SK-MEL-5 (cell line): ENCODE results near the gene LOXL1. TPM values are rescaled to one million over a fixed set of nuclear protein-coding genes. Genes with fewer than 3 reads are reported as not detected.
A peak's percentile ranks its signal among the peaks of the same experiment; 100 is the strongest.
"Not testable (repeated sequence)": the region's sequence is repeated elsewhere in the genome, so short reads cannot be mapped to it uniquely, and the experiment has no call there.

Experiments
- DNase-seq: peaks from one replicate; pipeline ENCODE4 v3.0.0-alpha.2; 2016; ENCODE audit warnings: low read depth, low spot score
- in situ Hi-C: cut with HindIII; loops from 2 replicates; pipeline ENCODE4 v1.10.0; 2016; ENCODE audit warnings: low sequenced_read_pairs, high pct_unique_total_duplicates, low pct_unique_long_range_greater_than_20kb
- total RNA-seq: library from RNA; depleted of rRNA; stranded (reverse); fragments of >200 nt; shearing (Covaris generic); gene quantifications from 2 replicates; pipeline ENCODE4 v1.2.3, GENCODE V29; 2014

The LOXL1 gene
- total RNA-seq, 1 experiment from 2014 or later = 0.32 TPM

DNA sequence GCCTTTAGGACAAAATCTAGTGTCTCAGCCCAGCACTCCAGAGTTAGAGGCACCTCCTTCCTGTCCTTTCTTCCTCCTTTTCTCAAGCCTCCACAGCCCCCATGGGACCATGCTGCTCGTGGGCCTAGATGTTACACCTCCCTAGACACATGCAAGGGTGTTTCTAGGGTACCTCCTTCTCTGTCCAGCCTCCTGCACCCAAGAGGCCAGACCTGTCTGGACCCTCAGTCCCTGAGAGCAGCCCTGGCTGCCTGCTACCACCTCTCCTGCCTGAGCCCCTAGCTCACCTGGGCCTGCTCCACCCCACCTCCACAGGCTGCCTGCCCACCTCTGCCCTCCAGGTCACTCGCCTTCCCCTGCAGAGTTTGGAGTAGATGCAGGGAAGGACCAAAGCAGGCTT is 5.2 kb downstream of the LOXL1 start:
- in situ Hi-C loops = no loop called here
- DNase-seq = no peak

DNA sequence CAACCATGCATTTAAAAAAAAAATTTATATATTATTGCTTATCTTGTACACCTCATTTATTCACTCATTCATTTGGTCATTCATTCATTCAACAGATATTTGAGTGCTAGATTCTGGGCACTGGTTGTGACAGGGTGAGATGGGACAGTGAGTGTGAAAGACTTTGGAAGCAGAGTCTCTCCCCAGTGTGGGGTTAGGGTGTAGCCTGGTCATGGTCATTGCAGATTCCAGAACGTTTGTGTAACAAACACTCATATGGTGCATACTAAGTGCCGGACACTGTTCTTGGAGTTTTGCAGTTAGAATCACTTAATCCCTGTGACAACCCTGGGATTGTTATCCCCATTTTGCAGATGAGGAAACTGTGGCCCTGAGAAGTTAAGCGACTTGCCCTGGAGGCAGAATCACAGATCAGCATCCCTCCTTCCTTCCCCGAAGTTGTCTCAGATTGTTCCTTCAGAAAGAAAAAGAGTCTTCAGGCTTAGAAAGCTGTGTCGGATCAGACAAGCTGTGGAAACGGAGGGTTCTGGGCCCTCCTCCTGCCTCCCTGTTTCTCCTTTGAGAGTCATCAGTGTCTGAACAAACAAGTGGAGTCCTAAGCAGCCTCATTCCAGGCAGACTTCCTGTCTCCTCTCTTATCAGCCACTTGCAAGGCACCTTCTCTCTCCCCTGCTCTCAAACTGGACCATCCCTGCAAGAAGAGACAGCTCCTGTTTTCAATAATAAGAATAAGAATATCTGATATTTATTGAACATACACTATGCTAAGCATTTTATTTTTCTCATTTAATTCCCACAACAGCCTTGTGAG is 6.3 kb downstream of the LOXL1 start:
- in situ Hi-C loops = no loop called here
- DNase-seq = no peak

GRCh38 chr15:73934281-73934680 is 8.0 kb downstream of the LOXL1 start:
- DNase-seq = no peak
- in situ Hi-C loops = no loop called here

DNA sequence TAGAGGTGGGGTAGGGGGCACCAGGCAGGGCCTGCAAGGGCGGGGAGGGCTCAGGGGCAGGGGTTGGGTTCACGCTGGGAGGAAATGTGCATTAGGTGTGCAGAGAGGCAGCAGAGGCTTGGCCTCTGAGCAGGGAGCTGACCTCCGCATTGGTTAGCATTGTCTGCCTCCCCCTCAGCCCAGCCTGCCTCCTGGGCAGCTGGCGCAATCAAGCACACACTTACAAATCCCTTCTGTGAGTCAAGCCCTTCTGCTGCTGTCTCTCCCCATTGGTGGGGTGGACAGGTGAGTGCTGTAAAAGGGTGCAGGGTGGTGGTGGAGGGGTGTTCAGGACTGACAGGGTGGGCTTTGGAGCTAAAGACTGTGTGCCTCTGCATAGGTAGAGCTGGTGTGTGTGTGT is 9.3 kb downstream of the LOXL1 start:
- in situ Hi-C loops = no loop called here
- DNase-seq = no peak

- in situ Hi-C loops = no loop called here
- peak; percentile 9 for DNase-seq
These were observed 9.9 kb downstream of the LOXL1 start for GRCh38 chr15:73936181-73936580.

DNA sequence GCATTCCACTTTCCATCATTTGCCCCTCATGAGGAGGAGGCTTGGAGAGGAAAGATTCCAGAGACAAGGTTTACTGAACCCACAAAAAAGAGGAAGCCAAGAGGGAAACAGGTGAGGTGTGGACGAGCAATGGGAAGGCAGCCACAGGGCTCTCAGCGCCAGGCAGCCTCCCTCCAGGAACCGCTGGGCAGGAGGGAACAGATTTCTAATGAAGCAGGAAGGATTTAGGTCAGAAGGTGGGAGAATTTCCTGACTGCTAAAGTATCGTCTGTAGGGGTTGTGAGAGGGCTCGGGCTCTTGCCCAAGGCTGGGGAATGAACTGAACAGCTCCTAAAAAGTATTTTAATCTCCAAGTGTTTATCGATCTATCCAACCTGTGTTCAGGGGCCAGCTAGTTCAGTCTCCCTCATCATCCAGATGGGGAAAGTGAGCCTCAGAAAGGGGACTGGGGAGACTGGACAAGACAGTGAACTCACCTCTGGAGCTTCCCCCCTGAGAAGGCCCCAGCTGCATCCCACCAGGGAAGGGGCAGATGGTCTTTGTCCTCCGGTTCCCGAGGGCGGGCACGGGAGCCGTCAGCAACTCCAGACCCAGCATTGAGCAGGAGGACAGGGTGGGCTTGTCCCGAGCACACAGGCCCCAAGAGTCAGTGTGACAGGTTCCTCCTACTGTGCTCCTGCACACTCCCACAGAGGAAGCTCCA is 10.5 kb downstream of the LOXL1 start:
- DNase-seq = no peak
- in situ Hi-C loops = no loop called here

GRCh38 chr15:73937296-73937695 is 11.0 kb downstream of the LOXL1 start:
- DNase-seq = no peak
- in situ Hi-C loops = no loop called here

DNA sequence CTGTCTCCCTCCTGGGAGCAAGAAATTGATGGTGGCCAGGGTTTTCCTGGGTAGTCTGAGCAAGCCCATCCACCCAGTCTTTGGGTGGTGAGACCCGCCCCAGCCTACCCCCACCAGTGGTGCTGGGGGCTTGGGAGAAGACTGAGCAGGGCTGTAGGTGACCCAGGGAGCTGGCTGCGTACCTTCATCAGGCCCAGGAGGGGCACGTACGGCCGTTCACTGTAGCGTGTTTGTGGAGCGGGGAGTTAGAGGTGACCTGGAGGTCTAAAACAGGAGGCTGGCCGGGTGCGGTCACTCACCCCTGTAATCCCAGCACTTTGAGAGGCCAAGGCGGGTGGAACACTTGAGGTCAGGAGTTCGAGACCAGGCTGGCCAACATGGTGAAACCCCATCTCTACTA is 11.5 kb downstream of the LOXL1 start:
- in situ Hi-C loops = no loop called here

GRCh38 chr15:73938516-73938915 is 12.3 kb downstream of the LOXL1 start:
- in situ Hi-C loops, DNase-seq: not testable (repeated sequence)

More for the DNA sequence above, 11.5 kb downstream of the LOXL1 start:
- no peak for DNase-seq

DNA sequence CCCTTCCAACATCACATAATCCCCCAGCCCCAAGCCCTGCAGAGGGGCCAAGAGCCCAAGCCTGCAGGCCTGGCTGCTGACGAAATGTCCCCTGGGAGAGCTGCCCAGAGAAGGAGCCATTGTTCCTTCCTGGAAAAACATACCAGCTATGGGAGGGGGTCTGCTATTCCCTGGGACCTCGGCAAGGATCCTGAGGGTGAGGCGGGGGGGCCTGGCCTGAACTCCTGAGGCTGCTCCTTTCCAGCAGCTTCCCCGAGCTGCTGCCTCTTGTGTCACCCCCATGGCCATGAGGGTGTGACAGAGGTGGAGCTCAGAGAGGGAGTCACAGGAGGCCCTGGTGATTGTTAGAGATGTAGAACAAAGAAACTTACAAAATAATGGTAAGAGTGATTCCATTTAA is 12.9 kb downstream of the LOXL1 start:
- DNase-seq = peak; percentile 20
- in situ Hi-C loops = no loop called here

DNA sequence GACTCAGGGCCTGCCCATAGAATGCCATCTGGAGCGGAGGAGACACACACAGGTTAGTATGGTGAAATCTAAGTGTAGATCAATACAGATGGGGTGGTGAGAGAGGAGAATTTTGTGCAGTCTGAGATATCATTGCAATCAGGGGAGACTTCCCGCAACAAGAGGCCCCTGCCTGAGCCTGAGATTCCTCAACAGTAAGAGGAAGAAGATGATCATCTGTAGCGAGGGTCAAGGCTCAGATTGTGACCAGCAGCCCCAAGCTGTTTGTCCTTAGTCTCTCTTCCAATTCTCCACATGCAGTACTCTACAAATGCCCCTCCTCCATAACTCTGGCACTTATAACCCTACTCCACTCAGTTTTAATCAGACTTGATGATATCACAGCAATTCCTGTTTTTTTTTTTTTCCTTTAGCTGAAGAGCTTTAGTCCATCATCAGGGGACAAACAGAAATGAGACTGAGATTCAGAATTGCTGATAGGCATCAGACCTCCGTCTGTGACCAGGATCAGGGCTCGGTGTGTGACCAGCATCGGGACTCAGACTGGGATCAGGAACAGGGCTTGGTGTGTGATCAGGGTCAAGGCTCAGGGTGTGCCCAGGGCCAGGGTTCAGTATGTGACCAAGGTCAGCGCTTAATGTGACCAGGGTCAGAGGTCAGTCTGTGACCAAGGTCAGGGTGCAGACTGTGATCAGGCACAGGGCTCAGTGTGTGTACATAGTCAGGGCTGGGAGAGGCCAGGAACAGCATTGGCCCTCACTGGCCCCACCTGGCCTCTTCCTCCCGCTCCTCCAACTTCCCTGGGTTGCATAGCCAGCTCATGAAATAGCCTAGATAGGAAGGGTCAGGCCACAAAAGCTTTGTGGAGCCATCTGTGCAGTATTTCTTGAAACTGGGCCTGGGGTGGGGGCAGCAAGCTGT is 14.1 kb downstream of the LOXL1 start:
- in situ Hi-C loops = no loop called here
- no peak for DNase-seq

GRCh38 chr15:73941044-73941443 is 14.8 kb downstream of the LOXL1 start:
- in situ Hi-C loops = no loop called here
- DNase-seq = no peak

GRCh38 chr15:73941449-73941848 is 15.2 kb downstream of the LOXL1 start:
- no peak for DNase-seq
- in situ Hi-C loops = no loop called here

DNA sequence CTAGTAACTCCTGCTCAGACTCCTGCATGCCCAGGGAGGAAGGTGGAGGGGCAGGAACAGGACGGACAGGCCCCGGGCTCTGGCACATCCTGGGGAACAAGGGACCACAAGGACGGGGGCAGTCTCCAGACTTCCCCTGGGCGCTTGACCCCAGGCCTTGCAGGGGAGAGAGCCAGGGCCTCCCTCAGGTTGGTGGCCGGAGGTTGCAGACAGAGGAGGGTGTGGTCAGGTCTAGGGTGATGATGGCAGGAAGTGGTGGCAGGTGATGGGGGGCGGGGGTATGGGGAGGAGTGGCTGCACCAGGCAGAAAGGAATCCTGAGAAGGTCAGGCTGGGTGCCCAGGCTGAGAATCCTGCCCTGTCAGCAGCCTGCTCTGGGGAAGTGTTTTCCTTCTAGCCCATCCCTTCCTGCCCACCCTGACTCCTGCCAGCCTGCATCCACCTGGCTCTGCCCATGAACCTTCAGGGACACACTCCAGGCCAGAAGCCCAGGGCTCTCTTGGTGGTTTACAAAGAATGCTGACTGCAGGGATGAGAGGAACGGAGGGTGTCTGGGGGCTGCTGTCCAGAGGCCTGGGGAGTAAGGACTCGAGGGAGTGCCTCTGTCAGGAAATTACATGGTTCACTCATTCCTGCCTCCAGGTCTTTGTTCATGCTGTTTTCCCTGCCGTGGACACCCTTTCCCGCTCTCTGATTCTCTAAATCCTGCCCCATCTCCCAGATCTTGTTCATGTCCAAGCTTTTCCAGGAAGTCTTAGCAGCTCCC is 15.8 kb downstream of the LOXL1 start:
- in situ Hi-C loops = no loop called here
- DNase-seq = no peak

DNA sequence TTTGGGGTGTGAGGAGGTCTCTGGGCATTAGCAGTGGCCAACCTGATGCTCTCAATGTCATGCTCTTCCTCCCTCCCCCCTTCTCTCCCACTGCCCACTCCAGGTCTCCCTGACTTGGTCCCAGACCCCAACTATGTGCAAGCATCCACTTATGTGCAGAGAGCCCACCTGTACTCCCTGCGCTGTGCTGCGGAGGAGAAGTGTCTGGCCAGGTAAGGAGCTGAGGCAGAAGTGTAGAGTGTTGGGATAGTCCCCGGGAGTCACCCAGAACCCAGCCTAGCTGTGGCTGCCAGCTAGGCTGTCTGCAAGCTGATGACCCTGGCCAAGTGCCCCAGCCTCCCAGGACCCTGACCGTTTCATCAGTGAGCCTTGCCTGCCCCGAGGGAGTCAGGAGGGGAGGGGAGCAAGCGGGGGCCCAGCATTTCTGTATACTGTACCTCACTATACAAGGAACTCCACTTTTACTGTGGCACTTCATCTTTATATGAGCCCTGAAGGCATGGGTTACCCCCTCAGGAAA is 16.5 kb downstream of the LOXL1 start:
- DNase-seq = no peak
- in situ Hi-C loops = no loop called here

DNA sequence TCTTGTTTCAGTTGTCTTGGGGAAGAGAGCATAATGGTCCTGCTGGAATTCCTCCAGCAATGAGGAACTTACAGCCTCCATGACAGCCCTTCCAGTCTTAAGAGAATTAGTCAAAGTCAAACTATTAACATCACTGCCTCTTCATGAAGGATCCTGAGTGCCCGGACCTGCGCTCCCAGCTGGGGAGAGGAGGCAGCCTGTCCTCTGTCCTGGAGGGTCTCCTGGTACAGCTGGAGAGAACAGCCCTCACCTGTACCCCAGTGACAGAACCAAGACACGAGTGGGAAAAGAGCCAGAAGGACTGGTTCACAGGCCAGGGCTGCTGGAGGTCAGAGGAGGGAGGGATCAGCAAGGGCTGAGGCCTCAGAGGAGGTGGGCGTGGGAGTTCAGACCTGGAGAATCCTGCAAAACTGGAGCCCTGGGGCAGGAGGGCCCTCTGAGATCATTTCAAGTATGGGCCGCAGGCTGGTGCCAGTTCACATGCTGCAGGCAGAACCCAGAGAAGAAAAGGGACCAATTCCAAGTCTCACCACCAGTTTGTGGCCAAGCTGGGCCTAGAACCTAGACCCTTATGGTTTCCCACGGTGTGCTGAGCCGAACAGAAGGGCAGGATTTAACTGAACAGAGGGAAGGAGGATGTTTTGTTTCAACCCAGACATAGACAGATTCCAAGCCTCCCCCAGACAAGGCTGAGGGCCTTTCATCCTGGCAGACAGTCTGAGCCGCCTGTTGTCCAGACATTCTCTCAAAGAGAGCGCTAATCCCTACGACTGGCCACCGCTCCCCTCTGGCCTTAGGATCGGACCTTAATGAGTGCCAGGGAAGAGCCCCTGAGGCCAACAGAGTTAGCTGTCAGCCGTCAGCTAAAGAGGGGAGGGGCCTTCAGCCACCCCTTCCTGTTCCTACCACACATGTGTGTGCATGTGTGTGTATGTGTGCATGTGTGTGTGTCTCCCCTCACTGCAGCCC is 18.2 kb downstream of the LOXL1 start:
- no peak for DNase-seq
- in situ Hi-C loops = no loop called here
